Measurements from ENCODE around the gene CYLC2. TPM values are rescaled to one million over a fixed set of nuclear protein-coding genes. Genes with fewer than 3 reads are reported as not detected.

CYLC2 gene
- total RNA-seq, 2 donors from 2014 or later = not detected

- H3K9me3 ChIP-seq = no peaks in the 10 kb centered on the region
- no peak overlapping the region for H3K4me3 ChIP-seq
- DNase-seq (ENCODE audit: low spot score) = no peak
- no peaks in the 10 kb centered on the region for H3K36me3 ChIP-seq
- H3K27me3 ChIP-seq (replicated peaks; ENCODE audit: insufficient read depth) = no peaks in the 10 kb centered on the region
- no peak overlapping the region for H3K27ac ChIP-seq
- TF ChIP-seq, protein P1, sequence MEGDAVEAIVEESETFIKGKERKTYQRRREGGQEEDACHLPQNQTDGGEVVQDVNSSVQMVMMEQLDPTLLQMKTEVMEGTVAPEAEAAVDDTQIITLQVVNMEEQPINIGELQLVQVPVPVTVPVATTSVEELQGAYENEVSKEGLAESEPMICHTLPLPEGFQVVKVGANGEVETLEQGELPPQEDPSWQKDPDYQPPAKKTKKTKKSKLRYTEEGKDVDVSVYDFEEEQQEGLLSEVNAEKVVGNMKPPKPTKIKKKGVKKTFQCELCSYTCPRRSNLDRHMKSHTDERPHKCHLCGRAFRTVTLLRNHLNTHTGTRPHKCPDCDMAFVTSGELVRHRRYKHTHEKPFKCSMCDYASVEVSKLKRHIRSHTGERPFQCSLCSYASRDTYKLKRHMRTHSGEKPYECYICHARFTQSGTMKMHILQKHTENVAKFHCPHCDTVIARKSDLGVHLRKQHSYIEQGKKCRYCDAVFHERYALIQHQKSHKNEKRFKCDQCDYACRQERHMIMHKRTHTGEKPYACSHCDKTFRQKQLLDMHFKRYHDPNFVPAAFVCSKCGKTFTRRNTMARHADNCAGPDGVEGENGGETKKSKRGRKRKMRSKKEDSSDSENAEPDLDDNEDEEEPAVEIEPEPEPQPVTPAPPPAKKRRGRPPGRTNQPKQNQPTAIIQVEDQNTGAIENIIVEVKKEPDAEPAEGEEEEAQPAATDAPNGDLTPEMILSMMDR (IDR thresholded peaks at IDR 0.05) = no peak
- ATAC-seq (ENCODE audit: insufficient number of reproducible peaks, low FRiP score, low read depth) = no peak
- no peaks in the 10 kb centered on the region for H3K4me1 ChIP-seq (ENCODE audit: control insufficient read depth in 1 of 2, low read depth in 2 of 2)
Observed at GRCh38 chr9:103014242-103014641, 19.1 kb downstream of the CYLC2 start.

- no peak for DNase-seq (ENCODE audit: low spot score)
- TF ChIP-seq, protein P1 (IDR thresholded peaks at IDR 0.05) = no peak
- no peaks in the 10 kb centered on the region for H3K36me3 ChIP-seq
- no peak overlapping the region for H3K4me3 ChIP-seq
- no peaks in the 10 kb centered on the region for H3K27me3 ChIP-seq (replicated peaks; ENCODE audit: insufficient read depth)
- H3K4me1 ChIP-seq (ENCODE audit: control insufficient read depth in 1 of 2, low read depth in 2 of 2) = no peaks in the 10 kb centered on the region
- ATAC-seq (ENCODE audit: insufficient number of reproducible peaks, low FRiP score, low read depth) = no peak
- H3K9me3 ChIP-seq = no peaks in the 10 kb centered on the region
- no peak overlapping the region for H3K27ac ChIP-seq
Observed at GRCh38 chr9:103025796-103026195, 30.7 kb downstream of the CYLC2 start.

DNA sequence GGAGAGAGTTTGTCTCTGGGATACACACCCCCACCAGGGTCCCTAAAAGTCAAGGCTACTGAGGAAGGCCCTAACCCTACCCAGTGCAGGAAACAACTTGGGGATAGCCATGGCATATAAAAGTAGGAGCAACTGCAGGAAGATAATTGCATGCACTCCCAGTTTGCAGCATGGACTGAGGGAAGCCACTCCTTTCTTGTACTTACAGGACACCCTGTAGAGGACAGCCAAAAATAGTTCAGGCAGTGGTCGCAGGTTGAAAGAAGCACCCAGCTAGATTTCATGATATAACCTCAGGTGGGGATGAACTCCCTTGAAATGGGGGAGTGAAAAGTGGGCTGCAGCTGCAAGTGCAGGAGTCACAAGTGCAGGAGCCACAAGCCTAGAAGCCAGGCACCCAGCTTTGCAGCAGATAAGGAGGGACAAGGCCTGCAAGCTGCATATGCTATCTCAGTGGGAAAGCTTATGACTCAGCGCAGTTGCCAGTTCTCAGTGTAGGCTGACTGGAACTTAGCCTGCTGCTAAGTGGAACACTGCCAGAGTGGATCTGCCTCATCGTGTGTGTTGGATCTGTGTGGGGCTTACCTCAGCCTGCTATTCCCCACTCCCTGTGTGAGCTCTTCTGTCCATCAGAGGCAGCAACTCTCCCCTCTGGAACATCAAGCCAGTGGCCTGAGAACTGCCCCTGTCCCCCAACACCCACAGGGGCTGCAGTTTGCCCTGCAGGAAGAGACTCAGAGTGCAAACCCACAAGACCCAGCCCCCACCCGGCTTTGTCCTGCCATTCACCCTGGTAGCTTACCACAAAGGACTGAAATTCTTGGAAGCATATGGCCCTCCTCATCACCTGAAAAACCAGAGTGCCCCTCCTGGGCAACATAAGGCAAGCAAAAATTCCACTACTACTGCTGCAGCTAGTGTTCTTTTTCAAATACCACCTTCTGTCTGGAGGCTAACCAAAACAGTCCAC is 42.7 kb downstream of the CYLC2 start:
- H3K27ac ChIP-seq = no peak overlapping the region
- no peaks in the 10 kb centered on the region for H3K4me1 ChIP-seq (ENCODE audit: control insufficient read depth in 1 of 2, low read depth in 2 of 2)
- no peak for DNase-seq (ENCODE audit: low spot score)
- no peaks in the 10 kb centered on the region for H3K36me3 ChIP-seq
- H3K9me3 ChIP-seq = no peaks in the 10 kb centered on the region
- TF ChIP-seq, protein P1 (IDR thresholded peaks at IDR 0.05) = no peak
- ATAC-seq (ENCODE audit: insufficient number of reproducible peaks, low FRiP score, low read depth) = no peak
- H3K27me3 ChIP-seq (replicated peaks; ENCODE audit: insufficient read depth) = no peaks in the 10 kb centered on the region
- H3K4me3 ChIP-seq = no peak overlapping the region

- Histone ChIP-seq H3K4me1 (ENCODE audit: control insufficient read depth in 1 of 2, low read depth in 2 of 2) (no peaks in the 10 kb centered on the region), H3K27ac (no peak overlapping the region), H3K9me3 (no peaks in the 10 kb centered on the region), H3K36me3 (no peaks in the 10 kb centered on the region), H3K27me3 (replicated peaks; ENCODE audit: insufficient read depth) (no peaks in the 10 kb centered on the region), H3K4me3 (no peak overlapping the region)
- DNase-seq (ENCODE audit: low spot score) = no peak
- ATAC-seq (ENCODE audit: insufficient number of reproducible peaks, low FRiP score, low read depth) = no peak
- TF ChIP-seq, protein P1 (IDR thresholded peaks at IDR 0.05) = no peak
Observed at GRCh38 chr9:103041961-103042360, 46.8 kb downstream of the CYLC2 start.

All from thoracic aorta (tissue), 2 donors.